ENCODE results near the gene TTC7B. TPM values are rescaled to one million over a fixed set of nuclear protein-coding genes. Genes with fewer than 3 reads are reported as not detected.
A peak's percentile ranks its signal among the peaks of the same experiment; 100 is the strongest.

Gene TTC7B
- total RNA-seq, 1 donor from 2014 or later: 55.5 TPM

DNA sequence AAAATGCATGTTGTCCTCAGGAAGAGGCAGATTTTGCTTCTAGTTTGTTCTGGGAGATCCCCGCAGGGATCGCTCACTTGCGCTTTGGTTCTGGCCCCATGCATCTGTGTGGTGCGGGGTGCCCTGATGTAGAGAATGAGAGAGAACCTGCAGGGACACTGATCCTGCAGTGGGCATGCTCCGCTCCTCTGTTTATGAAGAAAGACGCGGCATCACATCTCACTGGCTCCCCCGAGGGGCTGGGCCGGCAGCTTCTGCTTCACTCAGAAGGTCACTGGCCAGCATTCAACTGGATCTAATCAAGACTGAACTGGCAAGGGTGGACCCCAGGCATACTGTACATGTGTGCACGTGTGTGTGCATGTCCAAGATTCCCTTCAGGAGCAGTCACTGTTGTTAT is 255.2 kb downstream of the TTC7B start:
- Histone ChIP-seq H3K4me1 (peaks cover 12% of the 10 kb centered on the region), H3K27ac (replicated peaks) (no peak overlapping the region), H3K27me3 (ENCODE audit: low read depth) (no peaks in the 10 kb centered on the region), H3K36me3 (peaks cover 14% of the 10 kb centered on the region), H3K4me3 (no peak overlapping the region), H3K9me3 (replicated peaks) (no peaks in the 10 kb centered on the region)
- DNase-seq: no peak
- TF ChIP-seq, protein P1, sequence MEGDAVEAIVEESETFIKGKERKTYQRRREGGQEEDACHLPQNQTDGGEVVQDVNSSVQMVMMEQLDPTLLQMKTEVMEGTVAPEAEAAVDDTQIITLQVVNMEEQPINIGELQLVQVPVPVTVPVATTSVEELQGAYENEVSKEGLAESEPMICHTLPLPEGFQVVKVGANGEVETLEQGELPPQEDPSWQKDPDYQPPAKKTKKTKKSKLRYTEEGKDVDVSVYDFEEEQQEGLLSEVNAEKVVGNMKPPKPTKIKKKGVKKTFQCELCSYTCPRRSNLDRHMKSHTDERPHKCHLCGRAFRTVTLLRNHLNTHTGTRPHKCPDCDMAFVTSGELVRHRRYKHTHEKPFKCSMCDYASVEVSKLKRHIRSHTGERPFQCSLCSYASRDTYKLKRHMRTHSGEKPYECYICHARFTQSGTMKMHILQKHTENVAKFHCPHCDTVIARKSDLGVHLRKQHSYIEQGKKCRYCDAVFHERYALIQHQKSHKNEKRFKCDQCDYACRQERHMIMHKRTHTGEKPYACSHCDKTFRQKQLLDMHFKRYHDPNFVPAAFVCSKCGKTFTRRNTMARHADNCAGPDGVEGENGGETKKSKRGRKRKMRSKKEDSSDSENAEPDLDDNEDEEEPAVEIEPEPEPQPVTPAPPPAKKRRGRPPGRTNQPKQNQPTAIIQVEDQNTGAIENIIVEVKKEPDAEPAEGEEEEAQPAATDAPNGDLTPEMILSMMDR (IDR thresholded peaks at IDR 0.05; ENCODE audit: borderline replicate concordance): no peak
- intact Hi-C loops (cut with micrococcal nuclease): no loop called here

DNA sequence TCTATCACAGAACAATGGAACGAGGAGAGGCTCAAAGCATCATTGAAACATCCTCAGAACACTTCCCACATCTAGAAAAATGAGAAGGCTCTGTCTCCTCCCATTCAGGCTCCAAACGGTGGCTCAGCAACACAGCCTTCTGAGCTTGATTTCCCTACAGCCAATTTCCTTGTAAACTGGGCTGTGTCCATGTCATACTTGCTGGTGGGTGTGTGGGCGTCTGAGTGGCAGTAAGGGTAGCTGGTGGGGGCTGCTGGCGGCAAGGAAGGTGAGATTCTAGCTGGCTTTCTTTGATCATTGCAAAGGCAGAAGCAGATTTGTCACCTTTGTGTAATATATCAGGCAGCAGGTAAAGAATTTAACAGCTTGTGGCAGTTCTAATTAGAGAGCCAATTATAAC is 255.7 kb downstream of the TTC7B start:
- no peak for DNase-seq
- peaks cover 14% of the 10 kb centered on the region for H3K36me3 ChIP-seq
- no peaks in the 10 kb centered on the region for H3K27me3 ChIP-seq (ENCODE audit: low read depth)
- no peak overlapping the region for H3K4me3 ChIP-seq
- H3K4me1 ChIP-seq: peaks cover 17% of the 10 kb centered on the region
- intact Hi-C loops (cut with micrococcal nuclease): no loop called here
- no peak overlapping the region for H3K27ac ChIP-seq (replicated peaks)
- no peaks in the 10 kb centered on the region for H3K9me3 ChIP-seq (replicated peaks)
- TF ChIP-seq, protein P1 (IDR thresholded peaks at IDR 0.05; ENCODE audit: borderline replicate concordance): no peak

DNA sequence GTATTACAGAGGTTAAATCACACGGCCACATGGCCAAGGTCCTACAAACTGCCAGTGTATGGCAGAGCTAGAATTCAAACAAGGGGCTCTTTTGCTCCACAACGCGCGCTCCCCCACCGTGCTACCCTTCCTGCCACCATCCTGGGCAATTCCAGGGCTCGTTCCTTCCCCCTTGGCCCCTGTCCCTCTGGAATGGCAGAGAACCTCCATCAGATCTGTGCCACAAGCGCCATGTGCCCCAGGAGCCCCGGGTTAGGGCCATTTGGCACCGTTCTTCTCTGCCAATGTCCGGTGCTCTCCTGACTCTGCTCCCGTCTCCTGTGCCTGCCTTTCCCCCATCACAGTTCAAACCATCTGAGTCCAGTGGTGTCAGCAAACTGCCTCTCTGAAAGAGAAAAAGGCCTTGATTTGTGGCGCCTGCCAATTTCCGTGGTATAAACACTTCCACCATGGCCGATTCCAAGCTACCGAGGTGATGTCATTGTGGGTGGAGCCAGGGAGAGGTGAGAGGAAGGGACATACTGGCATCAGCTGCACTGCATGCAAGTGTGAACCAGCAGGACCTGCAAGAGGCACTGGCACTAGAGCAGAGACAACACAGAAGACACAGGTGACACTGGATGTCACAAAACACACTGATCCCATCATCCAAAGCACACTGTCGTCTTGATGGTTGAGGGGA is 256.3 kb downstream of the TTC7B start:
- Histone ChIP-seq H3K27me3 (ENCODE audit: low read depth) (no peaks in the 10 kb centered on the region), H3K9me3 (replicated peaks) (no peaks in the 10 kb centered on the region), H3K36me3 (peaks cover 14% of the 10 kb centered on the region), H3K4me1 (peaks cover 23% of the 10 kb centered on the region), H3K27ac (replicated peaks) (no peak overlapping the region), H3K4me3 (no peak overlapping the region)
- DNase-seq: no peak
- TF ChIP-seq, protein P1 (IDR thresholded peaks at IDR 0.05; ENCODE audit: borderline replicate concordance): no peak
- intact Hi-C loops (cut with micrococcal nuclease): no loop called here

DNA sequence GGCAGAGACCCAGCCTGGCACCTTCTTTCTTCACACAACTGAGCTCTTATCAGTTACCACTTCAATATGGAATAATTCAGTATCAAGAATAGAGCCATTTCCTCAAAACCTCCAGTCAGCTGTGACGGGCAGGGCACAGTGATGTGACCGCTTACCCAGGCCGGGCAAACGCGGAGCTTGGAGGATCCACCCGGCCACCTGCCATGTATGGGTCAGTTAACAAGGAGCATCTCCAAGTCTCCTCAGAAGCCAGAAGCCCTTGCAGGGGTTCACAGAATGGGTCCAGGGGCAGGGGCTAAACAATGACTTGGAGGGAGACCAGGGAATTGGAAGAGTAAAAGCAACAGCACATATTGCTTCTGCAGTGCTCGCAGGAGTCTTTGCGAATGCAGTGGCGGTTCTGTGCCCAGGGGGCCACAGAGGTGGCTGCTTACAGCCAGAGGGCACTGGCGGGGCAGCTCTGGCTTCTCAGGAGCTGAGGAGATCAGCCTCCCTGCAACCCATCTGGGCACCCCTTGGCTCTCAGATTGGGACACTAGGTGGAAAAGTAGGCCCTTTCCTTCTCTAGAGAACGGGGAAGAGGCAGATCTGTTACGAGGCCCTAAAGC is 257.1 kb downstream of the TTC7B start:
- no peaks in the 10 kb centered on the region for H3K9me3 ChIP-seq (replicated peaks)
- DNase-seq: no peak
- H3K27ac ChIP-seq (replicated peaks): no peak overlapping the region
- intact Hi-C loops (cut with micrococcal nuclease): no loop called here
- no peak overlapping the region for H3K4me3 ChIP-seq
- peaks cover 14% of the 10 kb centered on the region for H3K36me3 ChIP-seq
- no peaks in the 10 kb centered on the region for H3K27me3 ChIP-seq (ENCODE audit: low read depth)
- H3K4me1 ChIP-seq: peaks cover 30% of the 10 kb centered on the region
- TF ChIP-seq, protein P1 (IDR thresholded peaks at IDR 0.05; ENCODE audit: borderline replicate concordance): no peak

DNA sequence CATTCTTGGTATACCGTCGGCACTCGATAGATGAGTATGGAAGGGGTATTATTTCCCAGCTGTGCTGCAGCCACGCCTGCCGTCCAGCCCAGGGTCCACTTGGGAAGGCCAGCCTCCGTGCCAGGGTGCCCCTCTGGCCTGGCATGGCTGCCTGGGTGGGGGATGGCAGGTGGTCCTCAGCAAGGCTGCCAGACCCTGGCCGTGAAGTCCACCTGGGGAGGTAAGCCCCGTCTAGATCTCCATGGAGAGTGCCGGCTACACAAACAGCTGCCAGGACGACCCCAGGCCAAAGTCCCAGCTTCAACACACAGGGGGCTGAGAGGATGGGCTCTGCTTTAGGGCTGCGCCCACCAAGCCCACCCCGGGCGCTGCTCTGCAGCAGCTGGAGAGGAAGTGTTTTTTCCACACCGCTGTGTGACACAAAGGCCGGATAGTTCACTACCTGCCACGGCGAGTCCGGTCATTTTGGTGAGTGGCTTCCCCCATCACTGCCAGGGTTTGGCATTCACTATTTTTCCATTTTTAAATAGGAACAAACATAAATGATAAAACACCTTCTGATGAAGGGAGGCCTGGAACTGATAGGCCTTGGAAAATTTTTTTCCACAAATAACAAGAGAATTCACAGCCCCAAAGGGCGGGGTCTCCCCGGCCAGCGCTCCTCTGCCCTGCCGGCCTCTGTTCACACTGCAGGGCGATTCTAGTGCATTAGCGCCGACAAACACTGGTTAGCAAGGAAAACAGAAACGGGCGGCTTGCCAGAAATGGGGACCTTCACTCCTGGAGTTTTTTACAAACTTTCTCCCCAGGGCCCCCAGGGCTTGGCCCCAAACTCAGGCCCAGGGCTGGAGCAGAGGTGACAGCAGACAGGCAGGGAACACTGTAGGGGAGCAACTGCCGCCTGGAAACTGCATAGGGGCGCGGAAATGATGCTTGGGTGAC is 257.9 kb downstream of the TTC7B start:
- no peak for DNase-seq
- H3K4me3 ChIP-seq: no peak overlapping the region
- H3K4me1 ChIP-seq: peaks cover 33% of the 10 kb centered on the region
- H3K27ac ChIP-seq (replicated peaks): no peak overlapping the region
- peaks cover 10% of the 10 kb centered on the region for H3K36me3 ChIP-seq
- H3K9me3 ChIP-seq (replicated peaks): no peaks in the 10 kb centered on the region
- intact Hi-C loops (cut with micrococcal nuclease): no loop called here
- H3K27me3 ChIP-seq (ENCODE audit: low read depth): no peaks in the 10 kb centered on the region
- TF ChIP-seq, protein P1 (IDR thresholded peaks at IDR 0.05; ENCODE audit: borderline replicate concordance): peak; percentile 12

All from left ventricle myocardium inferior (tissue), 1 donor.